Right ventricle myocardium superior (tissue), 1 donor: Measurements from ENCODE around the gene RAP1GAP. TPM values are rescaled to one million over a fixed set of nuclear protein-coding genes. Genes with fewer than 3 reads are reported as not detected.
"Not testable (repeated sequence)": the region's sequence is repeated elsewhere in the genome, so short reads cannot be mapped to it uniquely, and the experiment has no call there.

Experiments
- ATAC-seq: fragments of 200-7000 bp; cut with Tn5 transposase; one replicate; pipeline ENCODE4 v1.9.1; 2020; ENCODE audit warnings: mild to moderate bottlenecking; ENCODE audit not compliant: poor library complexity
- DNase-seq: peaks from one replicate; pipeline ENCODE4 v3.0.0-alpha.2; 2020
- intact Hi-C: fragments of 100-400 bp; cut with DNase I; formaldehyde crosslinking; loops from one replicate; pipeline ENCODE4 v1.11.2; 2022
- total RNA-seq: library from RNA; stranded (reverse); fragmentation: NEBNext Ultra II Directional; extraction: Animal tissue kit (Norgen Biotek cat#: 25700); gene quantifications from one replicate; pipeline ENCODE4 v1.2.1, GENCODE V29; 2021
- donor health status: DM: no; HTN: yes; CAD: no; lungs with severe emphysema.

Gene RAP1GAP
- total RNA-seq, 1 donor from 2014 or later = 3.7 TPM

- ATAC-seq = no peak
- intact Hi-C loops = no loop called here
- DNase-seq = no peak
Observed at GRCh38 chr1:21634806-21635535, 34.2 kb downstream of the RAP1GAP start.

- ATAC-seq (no peak), DNase-seq (no peak)
- intact Hi-C loops = no loop called here
Observed at GRCh38 chr1:21633992-21634805, 35.0 kb downstream of the RAP1GAP start.

GRCh38 chr1:21633141-21633755, 35.9 kb downstream of the RAP1GAP start:
- intact Hi-C loops = no loop called here
- ATAC-seq (no peak), DNase-seq (no peak)

GRCh38 chr1:21631944-21632887, 36.9 kb downstream of the RAP1GAP start:
- no peak for DNase-seq
- intact Hi-C loops = no loop called here
- ATAC-seq = peak; percentile 45

GRCh38 chr1:21631590-21631943, 37.6 kb downstream of the RAP1GAP start:
- ATAC-seq, DNase-seq, intact Hi-C loops: not testable (repeated sequence)

- intact Hi-C loops = no loop called here
- DNase-seq (no peak), ATAC-seq (no peak)
Observed at GRCh38 chr1:21630571-21631343, 38.4 kb downstream of the RAP1GAP start.

- ATAC-seq (no peak), DNase-seq (no peak)
- intact Hi-C loops = no loop called here
Observed at GRCh38 chr1:21629971-21630370, 39.2 kb downstream of the RAP1GAP start.

GRCh38 chr1:21628798-21629393, 40.3 kb downstream of the RAP1GAP start:
- DNase-seq (no peak), ATAC-seq (no peak)
- intact Hi-C loops = no loop called here

- ATAC-seq (no peak), DNase-seq (no peak)
- intact Hi-C loops = no loop called here
Observed at GRCh38 chr1:21626921-21627339, 42.2 kb downstream of the RAP1GAP start.

GRCh38 chr1:21625390-21626190, 43.6 kb downstream of the RAP1GAP start:
- intact Hi-C loops = no loop called here
- no peak for ATAC-seq
- DNase-seq = no peak

- no peak for ATAC-seq
- intact Hi-C loops = no loop called here
- no peak for DNase-seq
Observed at GRCh38 chr1:21624571-21625389, 44.4 kb downstream of the RAP1GAP start.

GRCh38 chr1:21623410-21623961, 45.7 kb downstream of the RAP1GAP start:
- no peak for DNase-seq
- intact Hi-C loops = no loop called here
- ATAC-seq = no peak

GRCh38 chr1:21622466-21623315, 46.5 kb downstream of the RAP1GAP start:
- peak; percentile 64 for ATAC-seq
- DNase-seq = no peak

GRCh38 chr1:21621761-21622436, 47.3 kb downstream of the RAP1GAP start:
- ATAC-seq = no peak
- DNase-seq = no peak
- intact Hi-C loops = no loop called here

More at GRCh38 chr1:21622466-21623315, 46.5 kb downstream of the RAP1GAP start:
- intact Hi-C loops = no loop called here
